Measurements from ENCODE around the gene CAV1.

Gene CAV1

GRCh38 chr7:116532102-116532688, 7.4 kb downstream of the CAV1 start:
- DNase-seq = no peak

GRCh38 chr7:116534790-116535189, 10.0 kb downstream of the CAV1 start:
- no peak for DNase-seq

GRCh38 chr7:116535416-116535815, 10.6 kb downstream of the CAV1 start:
- DNase-seq = no peak

GRCh38 chr7:116538138-116538537, 13.3 kb downstream of the CAV1 start:
- DNase-seq = no peak

GRCh38 chr7:116539879-116540278, 15.0 kb downstream of the CAV1 start:
- no peak for DNase-seq

- no peak for DNase-seq
Measured at GRCh38 chr7:116540743-116541142, 15.9 kb downstream of the CAV1 start.

GRCh38 chr7:116541951-116542350, 17.1 kb downstream of the CAV1 start:
- DNase-seq = no peak

- no peak for DNase-seq
Measured at GRCh38 chr7:116542618-116543017, 17.8 kb downstream of the CAV1 start.

- DNase-seq = no peak
Measured at GRCh38 chr7:116543664-116544063, 18.8 kb downstream of the CAV1 start.

GRCh38 chr7:116544487-116544886, 19.7 kb downstream of the CAV1 start:
- DNase-seq = no peak

- no peak for DNase-seq
Measured at GRCh38 chr7:116545411-116545993, 20.7 kb downstream of the CAV1 start.

GRCh38 chr7:116546054-116546453, 21.2 kb downstream of the CAV1 start:
- DNase-seq = no peak

- DNase-seq = no peak
Measured at GRCh38 chr7:116546916-116547315, 22.1 kb downstream of the CAV1 start.

GRCh38 chr7:116547347-116547746, 22.5 kb downstream of the CAV1 start:
- DNase-seq = no peak

- no peak for DNase-seq
Measured at GRCh38 chr7:116548506-116548905, 23.7 kb downstream of the CAV1 start.

GRCh38 chr7:116549370-116549769, 24.5 kb downstream of the CAV1 start:
- no peak for DNase-seq

- DNase-seq = no peak
Measured at GRCh38 chr7:116551692-116552091, 26.9 kb downstream of the CAV1 start.

GRCh38 chr7:116552602-116553001, 27.8 kb downstream of the CAV1 start:
- DNase-seq = no peak

- DNase-seq = no peak
Measured at GRCh38 chr7:116553168-116553964, 28.5 kb downstream of the CAV1 start.

GRCh38 chr7:116554436-116554835, 29.6 kb downstream of the CAV1 start:
- DNase-seq = no peak

GRCh38 chr7:116554911-116555310, 30.1 kb downstream of the CAV1 start:
- DNase-seq = no peak

- no peak for DNase-seq
Measured at GRCh38 chr7:116557066-116557585, 32.3 kb downstream of the CAV1 start.

- no peak for DNase-seq
Measured at GRCh38 chr7:116557901-116558300, 33.1 kb downstream of the CAV1 start.
